Superior temporal gyrus (tissue), 1 donor: ENCODE results near the gene CLEC2B.

Source experiments
- DNase-seq: peaks from one replicate; pipeline ENCODE4 v3.0.0-alpha.2; 2016; ENCODE audit errors: extremely low spot score

The CLEC2B gene

GRCh38 chr12:9809338-9809737, 59.8 kb downstream of the CLEC2B start:
- no peak for DNase-seq

GRCh38 chr12:9808504-9808903, 60.6 kb downstream of the CLEC2B start:
- no peak for DNase-seq

- DNase-seq, result no peak
Observed at GRCh38 chr12:9806714-9807113, 62.4 kb downstream of the CLEC2B start.

- DNase-seq, result no peak
Observed at GRCh38 chr12:9805883-9806282, 63.3 kb downstream of the CLEC2B start.
